Neural cell (in vitro differentiated cells): Measurements from ENCODE around the gene OOSP2. TPM values are rescaled to one million over a fixed set of nuclear protein-coding genes. Genes with fewer than 3 reads are reported as not detected.

Experiments
- H2AFZ ChIP-seq: fragments of 200-600, 300-800 bp; sonication (generic), shearing (Covaris generic); 2 replicates; pipeline ENCODE4 v1.6.0; 2014; ENCODE audit warnings: low read depth, mild to moderate bottlenecking, antibody characterized with exemption, low read length, moderate library complexity
- H3F3A ChIP-seq: fragments of 200-600 bp; shearing (Covaris generic); 2 replicates; pipeline ENCODE4 v1.6.1; 2016; ENCODE audit warnings: mild to moderate bottlenecking, moderate library complexity, mixed read lengths, antibody characterized with exemption, low read length; ENCODE audit not compliant: insufficient read depth, poor library complexity, severe bottlenecking
- H3K27ac ChIP-seq: fragments of 200-600, 300-800 bp; sonication (generic), shearing (Covaris generic); 2 replicates; pipeline ENCODE4 v1.5.1; 2014; ENCODE audit warnings: mild to moderate bottlenecking, low read length, moderate library complexity
- H3K27me3 ChIP-seq: fragments of 300-800, 200-600 bp; sonication (generic), shearing (Covaris generic); 2 replicates; pipeline ENCODE4 v1.6.0; 2014; ENCODE audit warnings: mild to moderate bottlenecking, low read depth, low read length, moderate library complexity; ENCODE audit not compliant: insufficient read depth
- H3K36me3 ChIP-seq: fragments of 300-800, 200-600 bp; sonication (generic), shearing (Covaris generic); 2 replicates; pipeline ENCODE4 v1.5.1; 2014; ENCODE audit warnings: mild to moderate bottlenecking, antibody characterized with exemption, low read length, moderate library complexity; ENCODE audit not compliant: insufficient read depth
- H3K4me2 ChIP-seq: fragments of 300-800, 200-600 bp; sonication (generic), shearing (Covaris generic); 2 replicates; pipeline ENCODE4 v1.6.0; 2014; ENCODE audit warnings: mild to moderate bottlenecking, low read length
- H3K4me3 ChIP-seq: fragments of 300-800, 200-600 bp; sonication (generic), shearing (Covaris generic); 2 replicates; pipeline ENCODE4 v1.5.1; 2014; ENCODE audit warnings: mild to moderate bottlenecking, low read length, moderate library complexity
- H3K79me2 ChIP-seq: fragments of 200-600 bp; shearing (Covaris generic); replicated peaks from 2 replicates; pipeline ENCODE4 v1.6.0; 2014; ENCODE audit warnings: mild to moderate bottlenecking, low read length, moderate library complexity; ENCODE audit not compliant: insufficient read depth
- H3K9ac ChIP-seq: fragments of 300-800, 200-600 bp; sonication (generic), shearing (Covaris generic); 2 replicates; pipeline ENCODE4 v1.6.1; 2016; ENCODE audit warnings: mild to moderate bottlenecking, low read length, mixed read lengths
- H3K9me2 ChIP-seq: fragments of 200-600 bp; shearing (Covaris generic); 2 replicates; pipeline ENCODE4 v1.6.1; 2016; ENCODE audit warnings: mild to moderate bottlenecking, low read length, mixed read lengths; ENCODE audit not compliant: insufficient read depth
- H3K9me3 ChIP-seq: fragments of 200-600, 300-800 bp; sonication (generic), shearing (Covaris generic); 2 replicates; pipeline ENCODE4 v1.6.1; 2016; ENCODE audit warnings: mild to moderate bottlenecking, mixed run types, low read length, moderate library complexity, mixed read lengths
- H4K20me1 ChIP-seq: fragments of 200-600 bp; shearing (Covaris generic); 2 replicates; pipeline ENCODE4 v1.6.1; 2016; ENCODE audit warnings: mild to moderate bottlenecking, mixed run types; ENCODE audit not compliant: insufficient read depth
- CTCF ChIP-seq: fragments of 450-650 bp; IDR thresholded peaks from 2 replicates; pipeline ENCODE4 v1.5.1; 2014; ENCODE audit warnings: antibody characterized with exemption, mild to moderate bottlenecking, moderate library complexity; ENCODE audit not compliant: poor library complexity, severe bottlenecking
- EP300 ChIP-seq: fragments of 450-650 bp; conservative IDR thresholded peaks from 2 replicates; pipeline ENCODE4 v1.6.1; 2014; ENCODE audit warnings: antibody characterized with exemption, mild to moderate bottlenecking, moderate library complexity; ENCODE audit not compliant: poor library complexity, severe bottlenecking
- EZH2 ChIP-seq: fragments of 200-600, 300-800 bp; shearing (Covaris generic), sonication (generic); IDR thresholded peaks from 2 replicates; pipeline ENCODE4 v1.6.1; 2014; ENCODE audit warnings: antibody characterized with exemption, low read length, borderline replicate concordance, mild to moderate bottlenecking; ENCODE audit not compliant: insufficient read depth, poor library complexity, severe bottlenecking
- MXI1 ChIP-seq: fragments of 450-650 bp; conservative IDR thresholded peaks from 2 replicates; pipeline ENCODE4 v1.6.1; 2014; ENCODE audit warnings: antibody characterized with exemption, mild to moderate bottlenecking; ENCODE audit not compliant: poor library complexity, severe bottlenecking
- POLR2AphosphoS5 ChIP-seq: IDR thresholded peaks from 2 replicates; pipeline ENCODE4 v1.6.1; 2012
- RAD21 ChIP-seq: fragments of 450-650 bp; conservative IDR thresholded peaks from 2 replicates; pipeline ENCODE4 v1.6.1; 2014; ENCODE audit warnings: antibody characterized with exemption, mild to moderate bottlenecking, moderate library complexity
- SMC3 ChIP-seq: fragments of 450-650 bp; conservative IDR thresholded peaks from 2 replicates; pipeline ENCODE4 v1.6.1; 2014; ENCODE audit warnings: antibody characterized with exemption, mild to moderate bottlenecking, moderate library complexity; ENCODE audit not compliant: poor library complexity
- TAF1 ChIP-seq: IDR thresholded peaks from 2 replicates; pipeline ENCODE4 v1.6.1; 2012; ENCODE audit warnings: low read depth
- polyA minus RNA-seq: library from RNA; depleted of rRNA, polyadenylated mRNA; stranded (reverse); fragments of >200 nt; gene quantifications from 2 replicates; pipeline ENCODE4 v1.2.3, GENCODE V29; 2014
- polyA plus RNA-seq: library from polyadenylated mRNA; depleted of rRNA; stranded (reverse); fragments of >200 nt; gene quantifications from 2 replicates; pipeline ENCODE4 v1.2.3, GENCODE V29; 2014
- TF ChIP-seq, protein P1 (sequence below): IDR thresholded peaks from 2 replicates; pipeline ENCODE4 v1.6.1; 2012; ENCODE audit warnings: borderline replicate concordance

Gene OOSP2
- polyA plus RNA-seq, result not detected in 2 replicates
- polyA minus RNA-seq, result not detected in 2 replicates

GRCh38 chr11:60040109-60040508 is at the start of gene OOSP2:
TSS of gene OOSP2 (plus strand) at chr11:60040409. CDS start at chr11:60040460, 51 bp downstream.
- H4K20me1 ChIP-seq, result no peaks in the 10 kb centered on the region
- H2AFZ ChIP-seq, result no peak within 1 kb of the TSS
- no peak within 1 kb of the TSS for H3K27ac ChIP-seq
- TF ChIP-seq EZH2, result no peak
- no peak for TF ChIP-seq MXI1
- no peak for TF ChIP-seq CTCF
- TF ChIP-seq SMC3, result no peak
- TF ChIP-seq EP300, result no peak
- TF ChIP-seq TAF1, result no peak
- no peak for TF ChIP-seq POLR2AphosphoS5
- no peak for TF ChIP-seq RAD21
- TF ChIP-seq, protein P1, sequence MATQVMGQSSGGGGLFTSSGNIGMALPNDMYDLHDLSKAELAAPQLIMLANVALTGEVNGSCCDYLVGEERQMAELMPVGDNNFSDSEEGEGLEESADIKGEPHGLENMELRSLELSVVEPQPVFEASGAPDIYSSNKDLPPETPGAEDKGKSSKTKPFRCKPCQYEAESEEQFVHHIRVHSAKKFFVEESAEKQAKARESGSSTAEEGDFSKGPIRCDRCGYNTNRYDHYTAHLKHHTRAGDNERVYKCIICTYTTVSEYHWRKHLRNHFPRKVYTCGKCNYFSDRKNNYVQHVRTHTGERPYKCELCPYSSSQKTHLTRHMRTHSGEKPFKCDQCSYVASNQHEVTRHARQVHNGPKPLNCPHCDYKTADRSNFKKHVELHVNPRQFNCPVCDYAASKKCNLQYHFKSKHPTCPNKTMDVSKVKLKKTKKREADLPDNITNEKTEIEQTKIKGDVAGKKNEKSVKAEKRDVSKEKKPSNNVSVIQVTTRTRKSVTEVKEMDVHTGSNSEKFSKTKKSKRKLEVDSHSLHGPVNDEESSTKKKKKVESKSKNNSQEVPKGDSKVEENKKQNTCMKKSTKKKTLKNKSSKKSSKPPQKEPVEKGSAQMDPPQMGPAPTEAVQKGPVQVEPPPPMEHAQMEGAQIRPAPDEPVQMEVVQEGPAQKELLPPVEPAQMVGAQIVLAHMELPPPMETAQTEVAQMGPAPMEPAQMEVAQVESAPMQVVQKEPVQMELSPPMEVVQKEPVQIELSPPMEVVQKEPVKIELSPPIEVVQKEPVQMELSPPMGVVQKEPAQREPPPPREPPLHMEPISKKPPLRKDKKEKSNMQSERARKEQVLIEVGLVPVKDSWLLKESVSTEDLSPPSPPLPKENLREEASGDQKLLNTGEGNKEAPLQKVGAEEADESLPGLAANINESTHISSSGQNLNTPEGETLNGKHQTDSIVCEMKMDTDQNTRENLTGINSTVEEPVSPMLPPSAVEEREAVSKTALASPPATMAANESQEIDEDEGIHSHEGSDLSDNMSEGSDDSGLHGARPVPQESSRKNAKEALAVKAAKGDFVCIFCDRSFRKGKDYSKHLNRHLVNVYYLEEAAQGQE, result no peak
- no peaks in the 10 kb centered on the region for H3K27me3 ChIP-seq
- H3K9ac ChIP-seq, result no peak within 1 kb of the TSS
- no peaks in the 10 kb centered on the region for H3F3A ChIP-seq
- H3K4me3 ChIP-seq, result no peak within 1 kb of the TSS
- H3K9me2 ChIP-seq, result no peaks in the 10 kb centered on the region
- no peaks in the 10 kb centered on the region for H3K9me3 ChIP-seq
- H3K36me3 ChIP-seq, result no peaks in the 10 kb centered on the region
- H3K4me2 ChIP-seq, result no peak within 1 kb of the TSS
- H3K79me2 ChIP-seq, result no peaks in the 10 kb centered on the region

DNA sequence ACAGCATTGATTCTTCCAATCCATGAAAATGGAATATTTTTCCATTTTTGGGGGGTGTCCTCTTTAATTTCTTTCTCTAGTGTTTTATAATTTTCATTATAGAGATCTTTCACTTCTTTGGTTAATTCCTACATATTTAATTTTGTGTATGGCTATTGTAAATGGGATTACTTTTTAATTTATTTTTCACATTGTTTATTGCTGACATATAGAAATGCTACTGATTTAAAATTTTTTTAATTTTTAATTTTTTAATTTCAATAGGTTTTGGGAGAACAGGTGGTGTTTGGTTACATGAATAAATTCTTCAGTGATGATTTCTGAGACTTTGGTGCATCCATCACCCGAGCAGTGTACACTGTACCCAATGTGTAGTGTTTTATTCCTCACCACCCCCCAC is 49.8 kb upstream of the OOSP2 start:
- TF ChIP-seq POLR2AphosphoS5, result no peak
- TF ChIP-seq EP300, result no peak
- TF ChIP-seq SMC3, result no peak
- TF ChIP-seq EZH2, result no peak
- TF ChIP-seq, protein P1, result no peak
- no peak for TF ChIP-seq MXI1
- no peak for TF ChIP-seq CTCF
- TF ChIP-seq TAF1, result no peak
- no peak for TF ChIP-seq RAD21
- H3K9me3 ChIP-seq, result no peaks in the 10 kb centered on the region
- no peaks in the 10 kb centered on the region for H3K79me2 ChIP-seq

More for the DNA sequence above, 49.8 kb upstream of the OOSP2 start:
- H3K27me3 ChIP-seq, result no peaks in the 10 kb centered on the region
- H3K36me3 ChIP-seq, result no peaks in the 10 kb centered on the region
- H3K9me2 ChIP-seq, result no peaks in the 10 kb centered on the region
- H2AFZ ChIP-seq, result no peak overlapping the region
- H3K27ac ChIP-seq, result no peak overlapping the region
- H3K4me2 ChIP-seq, result no peak overlapping the region
- no peak overlapping the region for H3K9ac ChIP-seq
- no peaks in the 10 kb centered on the region for H4K20me1 ChIP-seq
- no peak overlapping the region for H3K4me3 ChIP-seq
- H3F3A ChIP-seq, result no peaks in the 10 kb centered on the region
